WTC11 (cell line): ENCODE measurements around the gene SFI1.

Source experiments
- ARID4B ChIP-seq: sonication (generic); formaldehyde crosslinking; IDR thresholded peaks from 2 replicates; pipeline ENCODE4 v1.8.0; 2023; ENCODE audit warnings: missing genetic modification reagents, mild to moderate bottlenecking, borderline replicate concordance
- E2F4 ChIP-seq: sonication (generic); formaldehyde crosslinking; IDR thresholded peaks from 2 replicates; pipeline ENCODE4 v1.8.1; 2022; ENCODE audit warnings: low read depth, mild to moderate bottlenecking, moderate library complexity, missing genetic modification reagents, borderline replicate concordance
- EMX1 ChIP-seq: fragments of 250-450 bp; sonication (Bioruptor Pico); IDR thresholded peaks from 2 replicates; pipeline ENCODE4 v1.8.0; 2021; ENCODE audit warnings: mild to moderate bottlenecking
- TF ChIP-seq, protein P1 (sequence below): fragments of 200-600 bp; IDR thresholded peaks from 2 replicates; pipeline ENCODE4 v1.8.0; 2022; ENCODE audit warnings: antibody characterized with exemption
- TF ChIP-seq, protein P2 (sequence below): fragments of 250-450 bp; sonication (Bioruptor Pico); IDR thresholded peaks from 2 replicates; pipeline ENCODE4 v2.1.2; 2022; ENCODE audit warnings: mild to moderate bottlenecking, moderate library complexity

GRCh38 chr22:31609716-31610115 is 113.4 kb downstream of the SFI1 start:
- TF ChIP-seq, protein P1, sequence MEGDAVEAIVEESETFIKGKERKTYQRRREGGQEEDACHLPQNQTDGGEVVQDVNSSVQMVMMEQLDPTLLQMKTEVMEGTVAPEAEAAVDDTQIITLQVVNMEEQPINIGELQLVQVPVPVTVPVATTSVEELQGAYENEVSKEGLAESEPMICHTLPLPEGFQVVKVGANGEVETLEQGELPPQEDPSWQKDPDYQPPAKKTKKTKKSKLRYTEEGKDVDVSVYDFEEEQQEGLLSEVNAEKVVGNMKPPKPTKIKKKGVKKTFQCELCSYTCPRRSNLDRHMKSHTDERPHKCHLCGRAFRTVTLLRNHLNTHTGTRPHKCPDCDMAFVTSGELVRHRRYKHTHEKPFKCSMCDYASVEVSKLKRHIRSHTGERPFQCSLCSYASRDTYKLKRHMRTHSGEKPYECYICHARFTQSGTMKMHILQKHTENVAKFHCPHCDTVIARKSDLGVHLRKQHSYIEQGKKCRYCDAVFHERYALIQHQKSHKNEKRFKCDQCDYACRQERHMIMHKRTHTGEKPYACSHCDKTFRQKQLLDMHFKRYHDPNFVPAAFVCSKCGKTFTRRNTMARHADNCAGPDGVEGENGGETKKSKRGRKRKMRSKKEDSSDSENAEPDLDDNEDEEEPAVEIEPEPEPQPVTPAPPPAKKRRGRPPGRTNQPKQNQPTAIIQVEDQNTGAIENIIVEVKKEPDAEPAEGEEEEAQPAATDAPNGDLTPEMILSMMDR: no peak
- TF ChIP-seq E2F4 (CRISPR knock-in tag): no peak
- TF ChIP-seq EMX1 (CRISPR knock-in tag): no peak
- TF ChIP-seq, protein P2, sequence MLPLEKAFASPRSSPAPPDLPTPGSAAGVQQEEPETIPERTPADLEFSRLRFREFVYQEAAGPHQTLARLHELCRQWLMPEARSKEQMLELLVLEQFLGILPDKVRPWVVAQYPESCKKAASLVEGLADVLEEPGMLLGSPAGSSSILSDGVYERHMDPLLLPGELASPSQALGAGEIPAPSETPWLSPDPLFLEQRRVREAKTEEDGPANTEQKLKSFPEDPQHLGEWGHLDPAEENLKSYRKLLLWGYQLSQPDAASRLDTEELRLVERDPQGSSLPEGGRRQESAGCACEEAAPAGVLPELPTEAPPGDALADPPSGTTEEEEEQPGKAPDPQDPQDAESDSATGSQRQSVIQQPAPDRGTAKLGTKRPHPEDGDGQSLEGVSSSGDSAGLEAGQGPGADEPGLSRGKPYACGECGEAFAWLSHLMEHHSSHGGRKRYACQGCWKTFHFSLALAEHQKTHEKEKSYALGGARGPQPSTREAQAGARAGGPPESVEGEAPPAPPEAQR (CRISPR knock-in tag): no peak
- TF ChIP-seq ARID4B: no peak
